Liver (tissue), 9 donors: ENCODE results near the gene TUSC1. TPM values are rescaled to one million over a fixed set of nuclear protein-coding genes. Genes with fewer than 3 reads are reported as not detected.

Source experiments
- DNase-seq: peaks from one replicate; pipeline ENCODE4 v3.0.0-alpha.2; 2017; ENCODE audit warnings: low spot score
- H3K27ac ChIP-seq, 2 donors: one replicate each; pipeline ENCODE4 v1.7.0; 2013; ENCODE audit warnings: inconsistent platforms in 2 of 2, low read length in 2 of 2, control low read depth in 1 of 2, low read depth in 1 of 2, mild to moderate bottlenecking in 1 of 2
- H3K27me3 ChIP-seq, 4 donors: one replicate each; pipeline versions ENCODE4 v1.6.1 to v1.7.0; 2013; ENCODE audit warnings: low read length in 3 of 4, inconsistent platforms in 1 of 4, mild to moderate bottlenecking in 1 of 4, moderate library complexity in 1 of 4; ENCODE audit not compliant: control insufficient read depth in 4 of 4, insufficient read depth in 4 of 4
- H3K36me3 ChIP-seq, 4 donors: one replicate each; pipeline versions ENCODE4 v1.6.1 to v1.7.0; 2013; ENCODE audit warnings: low read length in 3 of 4, mild to moderate bottlenecking in 3 of 4, low read depth in 1 of 4, moderate library complexity in 1 of 4; ENCODE audit not compliant: control insufficient read depth in 4 of 4, insufficient read depth in 3 of 4
- H3K4me1 ChIP-seq, 4 donors: one replicate each; pipeline versions ENCODE4 v1.6.1 to v1.7.0; 2013; ENCODE audit warnings: low read length in 3 of 4, mild to moderate bottlenecking in 3 of 4, moderate library complexity in 1 of 4; ENCODE audit not compliant: control insufficient read depth in 4 of 4, insufficient read depth in 4 of 4
- H3K4me3 ChIP-seq, 3 donors: one replicate each; pipeline versions ENCODE4 v1.6.1 to v1.7.0; 2013; ENCODE audit warnings: low read length in 3 of 3, control low read depth in 1 of 3, low read depth in 1 of 3, mild to moderate bottlenecking in 1 of 3
- H3K9ac ChIP-seq, 2 donors: one replicate each; pipeline ENCODE4 v1.7.0; 2013; ENCODE audit warnings: low read length in 2 of 2, mild to moderate bottlenecking in 2 of 2, moderate library complexity in 2 of 2, control low read depth in 1 of 2, low read depth in 1 of 2
- H3K9me3 ChIP-seq, 4 donors: one replicate each; pipeline versions ENCODE4 v1.6.1 to v1.7.0; 2013; ENCODE audit warnings: low read length in 3 of 4; ENCODE audit not compliant: control insufficient read depth in 4 of 4
- EGR1 ChIP-seq, 2 donors: IDR thresholded peaks; 2 replicates each; pipeline ENCODE4 v1.6.1; 2016 to 2018; ENCODE audit warnings: antibody characterized with exemption in 2 of 2, low read depth in 2 of 2
- FOXA1 ChIP-seq: IDR thresholded peaks from 2 replicates; pipeline ENCODE4 v1.6.1; 2016; ENCODE audit warnings: antibody characterized with exemption
- FOXA2 ChIP-seq: IDR thresholded peaks from 2 replicates; pipeline ENCODE4 v1.6.1; 2016; ENCODE audit warnings: antibody characterized with exemption
- GABPA ChIP-seq, 2 donors: IDR thresholded peaks in 1 of 2; conservative IDR thresholded peaks in 1 of 2; 2 replicates each; pipeline ENCODE4 v1.6.1; 2016; ENCODE audit warnings: antibody characterized with exemption in 2 of 2, mild to moderate bottlenecking in 1 of 2, moderate library complexity in 1 of 2
- HNF4A ChIP-seq, 2 donors: conservative IDR thresholded peaks; 2 replicates each; pipeline ENCODE4 v1.6.1; 2016; ENCODE audit warnings: antibody characterized with exemption in 2 of 2, mild to moderate bottlenecking in 2 of 2
- HNF4G ChIP-seq: IDR thresholded peaks from 2 replicates; pipeline ENCODE4 v1.6.1; 2016; ENCODE audit warnings: antibody characterized with exemption
- NR2F2 ChIP-seq: IDR thresholded peaks from 2 replicates; pipeline ENCODE4 v1.6.1; 2016; ENCODE audit warnings: antibody characterized with exemption
- RAD21 ChIP-seq, 2 donors: IDR thresholded peaks; 2 replicates each; pipeline ENCODE4 v1.6.1; 2016; ENCODE audit warnings: antibody characterized with exemption in 2 of 2, mild to moderate bottlenecking in 2 of 2
- REST ChIP-seq: IDR thresholded peaks from 2 replicates; pipeline ENCODE4 v1.6.1; 2016; ENCODE audit warnings: antibody characterized with exemption, mild to moderate bottlenecking
- RXRA ChIP-seq, 2 donors: IDR thresholded peaks; 2 replicates each; pipeline ENCODE4 v1.6.1; 2017 to 2018; ENCODE audit warnings: antibody characterized with exemption in 2 of 2, mild to moderate bottlenecking in 1 of 2
- SP1 ChIP-seq: IDR thresholded peaks from 2 replicates; pipeline ENCODE4 v1.6.1; 2018; ENCODE audit warnings: antibody characterized with exemption, mild to moderate bottlenecking
- TAF1 ChIP-seq: conservative IDR thresholded peaks from 2 replicates; pipeline ENCODE4 v1.6.1; 2016; ENCODE audit warnings: antibody characterized with exemption, mild to moderate bottlenecking
- YY1 ChIP-seq: IDR thresholded peaks from 2 replicates; pipeline ENCODE4 v1.6.1; 2016; ENCODE audit warnings: antibody characterized with exemption, mild to moderate bottlenecking
- ZBTB33 ChIP-seq: IDR thresholded peaks from 2 replicates; pipeline ENCODE4 v1.6.1; 2016; ENCODE audit warnings: antibody characterized with exemption
- WGBS: extraction: QIAGEN DNeasy Blood & Tissue Kit; methylation state at CpG from one replicate; pipeline ENCODE4 v1.1.7; 2013; 5-methylcytosine and 5-hydroxymethylcytosine counted together
- polyA plus RNA-seq, 2 donors: library from polyadenylated mRNA; stranded (reverse) in 1 of 2; unstranded in 1 of 2; fragments of 200-250 nt in 1 of 2; fragments of >200 nt in 1 of 2; fragmentation: Nextera tagmentation in 1 of 2; extraction: Ambion mirVana in 1 of 2; gene quantifications; one replicate each; pipeline versions ENCODE4 v1.2.1 to v1.2.3, GENCODE V29; 2013 to 2015
- total RNA-seq, 2 donors: library from RNA; depleted of rRNA; stranded (reverse); fragments of >200 nt; gene quantifications; one replicate each; pipeline ENCODE4 v1.2.3, GENCODE V29; 2014
- TF ChIP-seq, protein P1 (sequence below): fragments of 150-350 bp; IDR thresholded peaks from 2 replicates; pipeline ENCODE4 v1.5.1; 2017; ENCODE audit warnings: improper control_type of control experiment, low read depth, low read length; ENCODE audit not compliant: missing input control
- TF ChIP-seq, protein P2 (sequence below): IDR thresholded peaks from 2 replicates; pipeline ENCODE4 v1.6.1; 2016; ENCODE audit warnings: antibody characterized with exemption
- TF ChIP-seq, protein P3 (sequence below): IDR thresholded peaks from 2 replicates; pipeline ENCODE4 v1.6.1; 2016; ENCODE audit warnings: antibody characterized with exemption
- donor health status: healthy.
- donor health status: healthy.
- donor health status: healthy.
- donor health status: healthy.
- donor health status: healthy.

TUSC1 gene
- total and polyA plus RNA-seq, 4 donors = 3.9 to 6.4 (median 5.8) TPM

GRCh38 chr9:25648116-25648515 is 30.1 kb downstream of the TUSC1 start (continued):
- TF ChIP-seq REST = no peak
- no peak for TF ChIP-seq YY1
- TF ChIP-seq RXRA (IDR thresholded peaks at IDR 0.05) = no peak
- no peak for TF ChIP-seq HNF4A (conservative IDR thresholded peaks at IDR 0.05)
- TF ChIP-seq SP1 = no peak

DNA sequence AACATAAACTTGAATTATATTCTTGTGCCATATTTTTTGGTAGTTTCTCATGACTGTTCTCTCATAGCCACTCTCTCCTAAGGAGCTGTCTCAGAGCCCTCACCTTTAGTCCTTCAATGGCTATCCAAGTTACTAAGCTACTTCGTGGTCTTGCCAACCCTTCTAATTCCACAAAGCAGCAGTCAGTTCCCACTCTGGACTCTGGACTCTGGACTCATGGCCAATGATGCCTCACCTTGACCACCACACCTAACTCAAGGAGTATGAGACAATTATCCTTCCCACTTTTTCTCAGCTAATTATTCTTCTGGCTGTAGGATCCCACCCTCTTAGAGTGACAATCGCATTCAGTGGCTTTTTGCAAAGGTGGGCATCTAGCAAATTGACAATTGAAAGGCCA is 42.2 kb downstream of the TUSC1 start:
- WGBS = 59% methylated on average over 2 of the region's 2 CpGs
- no peak for DNase-seq
- TF ChIP-seq, protein P1, sequence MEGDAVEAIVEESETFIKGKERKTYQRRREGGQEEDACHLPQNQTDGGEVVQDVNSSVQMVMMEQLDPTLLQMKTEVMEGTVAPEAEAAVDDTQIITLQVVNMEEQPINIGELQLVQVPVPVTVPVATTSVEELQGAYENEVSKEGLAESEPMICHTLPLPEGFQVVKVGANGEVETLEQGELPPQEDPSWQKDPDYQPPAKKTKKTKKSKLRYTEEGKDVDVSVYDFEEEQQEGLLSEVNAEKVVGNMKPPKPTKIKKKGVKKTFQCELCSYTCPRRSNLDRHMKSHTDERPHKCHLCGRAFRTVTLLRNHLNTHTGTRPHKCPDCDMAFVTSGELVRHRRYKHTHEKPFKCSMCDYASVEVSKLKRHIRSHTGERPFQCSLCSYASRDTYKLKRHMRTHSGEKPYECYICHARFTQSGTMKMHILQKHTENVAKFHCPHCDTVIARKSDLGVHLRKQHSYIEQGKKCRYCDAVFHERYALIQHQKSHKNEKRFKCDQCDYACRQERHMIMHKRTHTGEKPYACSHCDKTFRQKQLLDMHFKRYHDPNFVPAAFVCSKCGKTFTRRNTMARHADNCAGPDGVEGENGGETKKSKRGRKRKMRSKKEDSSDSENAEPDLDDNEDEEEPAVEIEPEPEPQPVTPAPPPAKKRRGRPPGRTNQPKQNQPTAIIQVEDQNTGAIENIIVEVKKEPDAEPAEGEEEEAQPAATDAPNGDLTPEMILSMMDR = no peak
- TF ChIP-seq TAF1 (no peak), HNF4G (no peak), NR2F2 (no peak), RXRA (IDR thresholded peaks at IDR 0.05) (no peak), SP1 (no peak)

GRCh38 chr9:25629231-25629630 is 49.0 kb downstream of the TUSC1 start:
- H3K4me1 ChIP-seq = no peaks in the 10 kb centered on the region
- no peak for DNase-seq
- H3K27me3 ChIP-seq = no peaks in the 10 kb centered on the region
- H3K36me3 ChIP-seq = no peaks in the 10 kb centered on the region
- no peak overlapping the region for H3K4me3 ChIP-seq
- H3K9ac ChIP-seq = no peak overlapping the region
- H3K9me3 ChIP-seq = no peaks in the 10 kb centered on the region
- H3K27ac ChIP-seq = no peak overlapping the region
- WGBS = 54% methylated on average over 3 of the region's 3 CpGs
- TF ChIP-seq TAF1 (no peak), HNF4A (conservative IDR thresholded peaks at IDR 0.05) (no peak), REST (no peak), FOXA2 (no peak), EGR1 (IDR thresholded peaks at IDR 0.05; ENCODE audit: low read depth in 2 of 2) (no peak), GABPA (IDR thresholded peaks at IDR 0.05 in 1 of 2, conservative IDR thresholded peaks at IDR 0.05 in 1 of 2) (no peak), FOXA1 (no peak), RAD21 (IDR thresholded peaks at IDR 0.05) (no peak), YY1 (no peak), ZBTB33 (no peak), RXRA (IDR thresholded peaks at IDR 0.05) (no peak), NR2F2 (no peak)
- TF ChIP-seq, protein P2, sequence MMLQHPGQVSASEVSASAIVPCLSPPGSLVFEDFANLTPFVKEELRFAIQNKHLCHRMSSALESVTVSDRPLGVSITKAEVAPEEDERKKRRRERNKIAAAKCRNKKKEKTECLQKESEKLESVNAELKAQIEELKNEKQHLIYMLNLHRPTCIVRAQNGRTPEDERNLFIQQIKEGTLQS = no peak
- TF ChIP-seq, protein P1 = no peak
- TF ChIP-seq, protein P3, sequence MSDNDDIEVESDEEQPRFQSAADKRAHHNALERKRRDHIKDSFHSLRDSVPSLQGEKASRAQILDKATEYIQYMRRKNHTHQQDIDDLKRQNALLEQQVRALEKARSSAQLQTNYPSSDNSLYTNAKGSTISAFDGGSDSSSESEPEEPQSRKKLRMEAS = no peak

More for the DNA sequence above, 42.2 kb downstream of the TUSC1 start:
- no peak overlapping the region for H3K9ac ChIP-seq
- H3K27ac ChIP-seq = no peak overlapping the region
- no peaks in the 10 kb centered on the region for H3K27me3 ChIP-seq
- H3K4me3 ChIP-seq = no peak overlapping the region
- H3K9me3 ChIP-seq = no peaks in the 10 kb centered on the region
- H3K4me1 ChIP-seq = no peaks in the 10 kb centered on the region
- no peaks in the 10 kb centered on the region for H3K36me3 ChIP-seq
